ENCODE results near the gene STEAP4. TPM values are rescaled to one million over a fixed set of nuclear protein-coding genes. Genes with fewer than 3 reads are reported as not detected.

Gene STEAP4
- total RNA-seq, 1 donor from 2014 or later, result 0.11 TPM

- H3K36me3 Mint-ChIP-seq (ENCODE audit: unreplicated experiment), result no peaks in the 10 kb centered on the region
- no peaks in the 10 kb centered on the region for H3K27me3 Mint-ChIP-seq (ENCODE audit: unreplicated experiment)
- TF ChIP-seq CTCF (IDR thresholded peaks at IDR 0.05), result no peak
- peaks cover 6% of the 10 kb centered on the region for H3K4me1 Mint-ChIP-seq (ENCODE audit: unreplicated experiment)
- DNase-seq (ENCODE audit: extremely low spot score, unreplicated experiment), result no peak
- H3K4me3 Mint-ChIP-seq (ENCODE audit: unreplicated experiment), result no peak overlapping the region
- no peaks in the 10 kb centered on the region for H3K9me3 Mint-ChIP-seq (ENCODE audit: unreplicated experiment)
- no peak overlapping the region for H3K27ac Mint-ChIP-seq (ENCODE audit: unreplicated experiment)
Measured at GRCh38 chr7:88315522-88315921, 8.8 kb upstream of the STEAP4 start.

- H3K9me3 Mint-ChIP-seq (ENCODE audit: unreplicated experiment), result no peaks in the 10 kb centered on the region
- no peak for DNase-seq (ENCODE audit: extremely low spot score, unreplicated experiment)
- no peak for TF ChIP-seq CTCF (IDR thresholded peaks at IDR 0.05)
- no peaks in the 10 kb centered on the region for H3K36me3 Mint-ChIP-seq (ENCODE audit: unreplicated experiment)
- H3K4me1 Mint-ChIP-seq (ENCODE audit: unreplicated experiment), result peaks cover 16% of the 10 kb centered on the region
- no peak overlapping the region for H3K27ac Mint-ChIP-seq (ENCODE audit: unreplicated experiment)
- H3K27me3 Mint-ChIP-seq (ENCODE audit: unreplicated experiment), result no peaks in the 10 kb centered on the region
- H3K4me3 Mint-ChIP-seq (ENCODE audit: unreplicated experiment), result no peak overlapping the region
Measured at GRCh38 chr7:88314061-88314491, 7.4 kb upstream of the STEAP4 start.

- peaks cover 18% of the 10 kb centered on the region for H3K4me1 Mint-ChIP-seq (ENCODE audit: unreplicated experiment)
- no peak overlapping the region for H3K27ac Mint-ChIP-seq (ENCODE audit: unreplicated experiment)
- H3K9me3 Mint-ChIP-seq (ENCODE audit: unreplicated experiment), result no peaks in the 10 kb centered on the region
- H3K27me3 Mint-ChIP-seq (ENCODE audit: unreplicated experiment), result peaks cover 1% of the 10 kb centered on the region
- no peaks in the 10 kb centered on the region for H3K36me3 Mint-ChIP-seq (ENCODE audit: unreplicated experiment)
- no peak for TF ChIP-seq CTCF (IDR thresholded peaks at IDR 0.05)
- H3K4me3 Mint-ChIP-seq (ENCODE audit: unreplicated experiment), result no peak overlapping the region
- DNase-seq (ENCODE audit: extremely low spot score, unreplicated experiment), result no peak
Measured at GRCh38 chr7:88312061-88312663, 5.5 kb upstream of the STEAP4 start.

- Mint-ChIP-seq H3K27ac (ENCODE audit: unreplicated experiment) (no peak overlapping the region), H3K9me3 (ENCODE audit: unreplicated experiment) (no peaks in the 10 kb centered on the region), H3K27me3 (ENCODE audit: unreplicated experiment) (peaks cover 6% of the 10 kb centered on the region), H3K4me3 (ENCODE audit: unreplicated experiment) (no peak overlapping the region), H3K36me3 (ENCODE audit: unreplicated experiment) (no peaks in the 10 kb centered on the region), H3K4me1 (ENCODE audit: unreplicated experiment) (peaks cover 23% of the 10 kb centered on the region)
- no peak for DNase-seq (ENCODE audit: extremely low spot score, unreplicated experiment)
- TF ChIP-seq CTCF (IDR thresholded peaks at IDR 0.05), result no peak
Measured at GRCh38 chr7:88311675-88312036, 5.0 kb upstream of the STEAP4 start.

GRCh38 chr7:88310956-88311674, 4.4 kb upstream of the STEAP4 start:
- Mint-ChIP-seq H3K4me3 (ENCODE audit: unreplicated experiment) (no peak overlapping the region), H3K27ac (ENCODE audit: unreplicated experiment) (no peak overlapping the region), H3K36me3 (ENCODE audit: unreplicated experiment) (no peaks in the 10 kb centered on the region), H3K27me3 (ENCODE audit: unreplicated experiment) (peaks cover 12% of the 10 kb centered on the region), H3K4me1 (ENCODE audit: unreplicated experiment) (peaks cover 26% of the 10 kb centered on the region), H3K9me3 (ENCODE audit: unreplicated experiment) (no peaks in the 10 kb centered on the region)
- TF ChIP-seq CTCF (IDR thresholded peaks at IDR 0.05), result no peak
- no peak for DNase-seq (ENCODE audit: extremely low spot score, unreplicated experiment)
